GM23248 (cell line): Measurements from ENCODE around the gene UBE2I. TPM values are rescaled to one million over a fixed set of nuclear protein-coding genes. Genes with fewer than 3 reads are reported as not detected.

Experiments used
- DNase-seq: peaks from one replicate; pipeline ENCODE4 v3.0.0-alpha.2; 2015
- H2AFZ ChIP-seq: fragments of 200-600 bp; sonication (generic); 2 replicates; pipeline ENCODE4 v1.6.1; 2016; ENCODE audit warnings: antibody characterized with exemption
- H3F3A ChIP-seq: fragments of 200-600 bp; sonication (generic); 2 replicates; pipeline ENCODE4 v1.6.1; 2016; ENCODE audit warnings: mild to moderate bottlenecking, antibody characterized with exemption, mixed run types; ENCODE audit not compliant: insufficient read depth
- H3K27ac ChIP-seq: fragments of 200-600 bp; sonication (generic); 2 replicates; pipeline ENCODE4 v1.5.1; 2016; ENCODE audit warnings: mild to moderate bottlenecking
- H3K27me3 ChIP-seq: fragments of 200-600 bp; sonication (generic); replicated peaks from 2 replicates; pipeline ENCODE4 v1.6.1; 2016; ENCODE audit warnings: mild to moderate bottlenecking; ENCODE audit not compliant: insufficient read depth
- H3K36me3 ChIP-seq: fragments of 200-600 bp; sonication (generic); 2 replicates; pipeline ENCODE4 v1.6.1; 2016; ENCODE audit warnings: low read depth, mild to moderate bottlenecking
- H3K4me1 ChIP-seq: fragments of 200-600 bp; sonication (generic); 2 replicates; pipeline ENCODE4 v1.6.1; 2016; ENCODE audit warnings: mild to moderate bottlenecking; ENCODE audit not compliant: insufficient read depth
- H3K4me2 ChIP-seq: fragments of 200-600 bp; sonication (generic); one replicate; pipeline ENCODE4 v1.6.1; 2016; ENCODE audit warnings: mild to moderate bottlenecking; ENCODE audit not compliant: unreplicated experiment
- H3K4me3 ChIP-seq: fragments of 200-600 bp; sonication (generic); 2 replicates; pipeline ENCODE4 v1.5.1; 2016; ENCODE audit warnings: mild to moderate bottlenecking
- H3K79me2 ChIP-seq: fragments of 200-600 bp; sonication (generic); 2 replicates; pipeline ENCODE4 v1.6.1; 2016; ENCODE audit warnings: mild to moderate bottlenecking; ENCODE audit not compliant: insufficient read depth
- H3K9ac ChIP-seq: fragments of 200-600 bp; sonication (generic); 2 replicates; pipeline ENCODE4 v1.6.1; 2016; ENCODE audit warnings: mild to moderate bottlenecking
- H3K9me2 ChIP-seq: fragments of 200-600 bp; sonication (generic); 2 replicates; pipeline ENCODE4 v1.6.1; 2016; ENCODE audit warnings: mixed run types, mild to moderate bottlenecking, moderate library complexity; ENCODE audit not compliant: insufficient read depth
- H3K9me3 ChIP-seq: fragments of 200-600 bp; sonication (generic); one replicate; pipeline ENCODE4 v1.6.1; 2017; ENCODE audit warnings: low read depth
- H4K20me1 ChIP-seq: fragments of 200-600 bp; sonication (generic); 2 replicates; pipeline ENCODE4 v1.6.0; 2016; ENCODE audit not compliant: insufficient read depth
- EZH2 ChIP-seq: fragments of 200-600 bp; sonication (generic); IDR thresholded peaks from 2 replicates; pipeline ENCODE4 v1.6.1; 2018; ENCODE audit warnings: antibody characterized with exemption, mild to moderate bottlenecking; ENCODE audit not compliant: insufficient read depth, poor library complexity, severe bottlenecking
- EZH2phosphoT487 ChIP-seq: fragments of 200-600 bp; sonication (generic); IDR thresholded peaks from 2 replicates; pipeline ENCODE4 v1.6.1; 2018; ENCODE audit warnings: antibody characterized with exemption, moderate library complexity, mild to moderate bottlenecking, low read depth; ENCODE audit not compliant: insufficient read depth
- WGBS, 2 experiments: methylation state at CpG; one replicate each; pipeline ENCODE4 v1.1.6; 2015 to 2017; ENCODE audit warnings: low lambda C conversion rate in 2 of 2, low coverage in 1 of 2; ENCODE audit errors: missing lambda C conversion rate in 2 of 2; 5-methylcytosine and 5-hydroxymethylcytosine counted together
- in situ Hi-C: fragments of 300-500 bp; cut with MboI; formaldehyde crosslinking; loops from 2 replicates; pipeline ENCODE4 v1.15.0; 2020
- polyA plus RNA-seq: library from polyadenylated mRNA; unstranded; fragments of >200 nt; fragmentation: Nextera tagmentation; extraction: Ambion mirVana; gene quantifications from 2 replicates; pipeline ENCODE4 v1.2.1, GENCODE V29; 2016
- total RNA-seq: library from RNA; depleted of rRNA; stranded (reverse); fragments of >200 nt; shearing (Covaris generic); gene quantifications from 2 replicates; pipeline ENCODE4 v1.2.3, GENCODE V29; 2014; rRNA removed

The UBE2I gene
- total RNA-seq (46.5 and 77.7 TPM in 2 replicates), polyA plus RNA-seq (133 and 134 TPM in 2 replicates)

DNA sequence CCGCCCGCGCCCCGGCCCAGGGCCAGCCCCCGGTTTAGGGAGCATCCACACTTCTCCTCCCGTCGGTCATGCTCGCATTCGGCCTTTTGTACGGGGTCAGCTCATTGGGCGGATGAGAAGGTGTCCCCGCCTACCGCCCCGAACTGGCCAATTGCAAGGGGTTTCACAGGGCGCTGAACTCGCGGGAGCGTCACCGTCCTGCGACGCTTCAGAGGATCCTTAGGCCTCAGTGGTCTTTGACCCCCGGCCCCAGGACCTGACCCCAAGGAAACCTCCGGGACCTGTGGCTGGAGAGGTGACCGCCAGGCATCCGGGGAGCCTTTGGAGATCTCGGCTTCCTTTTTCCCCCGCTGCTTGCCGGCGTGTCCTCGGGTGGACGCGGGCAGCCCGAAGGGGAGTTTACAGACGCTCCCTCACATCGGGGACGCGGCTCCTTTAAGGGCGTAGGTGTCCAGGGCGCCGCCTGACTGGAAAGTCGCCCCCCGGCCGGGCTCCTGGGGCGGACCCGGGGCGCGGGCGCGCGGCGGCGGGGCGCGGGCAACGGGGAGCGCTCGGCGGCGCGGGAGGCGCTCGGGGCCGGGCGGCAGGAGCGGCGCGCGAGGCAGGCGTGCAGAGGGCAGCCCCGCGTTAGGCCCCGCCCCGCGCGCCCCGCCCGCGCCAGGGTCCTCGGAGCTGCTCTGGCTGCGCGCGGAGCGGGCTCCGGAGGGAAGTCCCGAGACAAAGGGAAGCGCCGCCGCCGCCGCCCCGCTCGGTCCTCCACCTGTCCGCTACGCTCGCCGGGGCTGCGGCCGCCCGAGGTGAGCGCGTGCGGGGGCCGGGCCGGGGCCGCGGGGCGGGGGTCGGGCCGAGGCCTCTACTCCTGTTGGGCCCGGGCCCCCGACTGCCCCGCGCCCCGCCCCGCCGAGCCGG is at the start of gene UBE2I:
TSS of gene UBE2I (plus strand) at position 660 of the 909 bp plus-strand sequence. CDS start 4,395 bp downstream, outside the sequence.
- in situ Hi-C loops, result no loop called here
- H3K9me2 ChIP-seq, result no peaks in the 10 kb centered on the region
- no peaks in the 10 kb centered on the region for H3K36me3 ChIP-seq
- H3K4me1 ChIP-seq, result peaks cover 16% of the 10 kb centered on the region
- no peaks in the 10 kb centered on the region for H3K27me3 ChIP-seq
- H3F3A ChIP-seq, result peaks cover 12% of the 10 kb centered on the region; the same call in 1 of the 2 replicates
- peak within 1 kb of the TSS; percentile 89 for H3K4me2 ChIP-seq
- TF ChIP-seq EZH2phosphoT487, result no peak
- TF ChIP-seq EZH2, result no peak
- peaks cover 44% of the 10 kb centered on the region for H3K79me2 ChIP-seq
- peaks cover 21% of the 10 kb centered on the region for H4K20me1 ChIP-seq
- 1 to 2% methylated on average over 24 to 96 of the region's 117 CpGs for WGBS, 2 experiments
- peak within 1 kb of the TSS; percentile 91 for H2AFZ ChIP-seq
- peak within 1 kb of the TSS; percentile 99 for H3K9ac ChIP-seq
- peak within 1 kb of the TSS; percentile 98 for H3K27ac ChIP-seq
- H3K9me3 ChIP-seq, result no peaks in the 10 kb centered on the region
- H3K4me3 ChIP-seq, result peak within 1 kb of the TSS; percentile 99
- peak; percentile 95 for DNase-seq

DNA sequence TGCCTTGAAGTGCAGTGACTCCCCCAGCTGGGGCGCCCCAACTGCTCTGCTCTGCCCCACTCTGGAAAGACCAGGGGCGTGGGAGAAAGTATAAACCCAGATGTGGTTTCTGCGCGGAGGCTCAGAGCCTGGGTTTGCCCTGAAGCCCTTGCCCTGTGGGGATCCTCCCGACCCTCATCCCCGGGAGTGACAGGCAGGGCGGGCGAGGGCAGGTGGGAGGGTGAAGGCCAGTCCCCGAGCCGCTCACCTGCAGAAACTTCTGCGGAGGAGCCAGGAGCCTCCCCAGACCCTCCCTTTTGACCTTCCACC is 49.7 kb upstream of the UBE2I start:
- no peak overlapping the region for H3K4me3 ChIP-seq
- no peak overlapping the region for H2AFZ ChIP-seq
- H3K27me3 ChIP-seq, result peaks cover 21% of the 10 kb centered on the region
- DNase-seq, result no peak
- H4K20me1 ChIP-seq, result no peaks in the 10 kb centered on the region
- no peaks in the 10 kb centered on the region for H3K36me3 ChIP-seq
- TF ChIP-seq EZH2phosphoT487 (no peak), EZH2 (no peak)
- no peaks in the 10 kb centered on the region for H3K9me2 ChIP-seq
- H3F3A ChIP-seq, result no peaks in the 10 kb centered on the region
- no peak overlapping the region for H3K9ac ChIP-seq
- WGBS, 2 experiments, result 4 to 6% methylated on average over 11 of the region's 11 CpGs
- no peaks in the 10 kb centered on the region for H3K9me3 ChIP-seq
- H3K4me2 ChIP-seq, result no peak overlapping the region
- no peaks in the 10 kb centered on the region for H3K79me2 ChIP-seq
- no peak overlapping the region for H3K27ac ChIP-seq
- H3K4me1 ChIP-seq, result no peaks in the 10 kb centered on the region
- in situ Hi-C loops, result no loop called here

DNA sequence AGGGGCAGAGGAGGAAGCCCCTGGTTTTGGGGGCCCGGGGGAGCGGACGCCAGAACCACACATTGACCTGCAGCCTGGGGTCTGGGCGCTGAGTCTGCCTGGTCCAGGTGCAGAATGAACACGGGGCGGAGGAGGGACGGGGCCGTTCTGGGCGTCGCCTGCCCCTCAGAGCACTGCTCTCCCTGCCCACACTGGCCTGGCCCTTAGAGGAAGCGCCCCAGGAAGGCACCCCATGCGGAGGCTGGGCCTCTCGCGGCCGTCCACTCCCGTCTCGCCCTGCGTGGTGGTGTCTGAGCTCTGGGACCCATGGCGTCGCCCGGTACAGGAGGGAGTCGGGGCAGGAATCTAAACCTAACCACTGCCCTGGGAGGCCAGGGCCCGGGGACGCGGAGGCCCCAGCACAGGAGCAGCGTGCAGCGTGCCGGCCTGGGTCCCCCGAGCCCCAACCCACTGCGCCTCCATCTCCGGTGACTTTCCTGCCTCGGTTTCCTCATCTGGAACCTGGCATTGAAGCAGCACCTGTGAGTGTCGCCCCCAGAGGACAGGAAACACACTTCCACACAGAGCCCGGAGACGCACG is 49.2 kb upstream of the UBE2I start:
- no peaks in the 10 kb centered on the region for H4K20me1 ChIP-seq
- 62 to 63% methylated on average over 32 to 33 of the region's 36 CpGs for WGBS, 2 experiments

DNA sequence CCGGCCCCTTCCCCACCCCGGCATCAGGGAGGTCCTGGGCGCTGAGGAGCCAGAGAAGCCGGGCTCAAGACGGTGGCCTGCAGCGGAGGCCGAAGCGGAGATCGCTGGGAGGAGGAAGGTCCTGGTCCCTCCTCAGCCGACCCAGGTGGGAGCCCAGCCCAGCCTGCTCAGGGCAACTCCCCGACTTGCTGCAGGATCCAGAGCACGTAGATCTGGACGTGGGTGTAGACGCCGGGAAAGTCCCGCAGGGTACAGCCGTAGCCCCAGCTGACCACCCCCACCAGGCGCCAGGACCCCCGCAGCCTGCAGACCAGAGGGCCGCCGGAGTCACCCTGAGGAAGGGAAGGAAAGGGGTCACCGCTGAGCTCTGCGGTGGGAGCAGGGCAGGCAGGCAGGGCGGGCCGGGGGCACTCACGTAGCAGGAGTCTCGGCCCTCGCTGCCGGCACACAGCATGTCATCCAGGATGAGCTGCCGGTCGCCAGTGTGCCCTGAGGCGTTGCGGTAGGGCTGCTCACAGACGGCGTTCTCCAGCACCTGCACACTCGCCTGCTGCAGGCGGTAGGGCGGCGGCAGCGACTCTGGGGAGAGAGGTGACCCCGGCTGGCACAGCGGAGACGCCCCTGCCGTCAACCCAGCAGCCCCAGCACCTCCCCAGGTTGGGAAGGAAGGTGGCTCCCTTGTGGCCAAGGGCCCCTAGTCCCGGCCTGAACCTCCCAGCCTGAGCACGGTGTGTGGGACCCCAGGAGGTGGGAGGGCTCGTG is 48.1 kb upstream of the UBE2I start:
- Histone ChIP-seq H3K27ac (no peak overlapping the region), H3K9ac (no peak overlapping the region), H3K27me3 (peaks cover 21% of the 10 kb centered on the region), H3K4me3 (no peak overlapping the region), H3K36me3 (no peaks in the 10 kb centered on the region), H3K79me2 (no peaks in the 10 kb centered on the region), H3F3A (no peaks in the 10 kb centered on the region), H3K4me2 (no peak overlapping the region), H3K9me2 (no peaks in the 10 kb centered on the region), H2AFZ (no peak overlapping the region), H3K4me1 (no peaks in the 10 kb centered on the region), H3K9me3 (no peaks in the 10 kb centered on the region), H4K20me1 (no peaks in the 10 kb centered on the region)
- WGBS, 2 experiments, result 14 to 15% methylated on average over 44 to 46 of the region's 47 CpGs
- in situ Hi-C loops, result no loop called here
- no peak for DNase-seq
- TF ChIP-seq EZH2, result no peak
- TF ChIP-seq EZH2phosphoT487, result no peak

More for the DNA sequence above, 49.2 kb upstream of the UBE2I start:
- Histone ChIP-seq H3K79me2 (no peaks in the 10 kb centered on the region), H2AFZ (no peak overlapping the region), H3K9me2 (no peaks in the 10 kb centered on the region), H3K4me3 (no peak overlapping the region), H3K4me1 (no peaks in the 10 kb centered on the region), H3K27me3 (peaks cover 21% of the 10 kb centered on the region), H3K9ac (no peak overlapping the region), H3K36me3 (no peaks in the 10 kb centered on the region), H3K27ac (no peak overlapping the region), H3K9me3 (no peaks in the 10 kb centered on the region), H3K4me2 (no peak overlapping the region), H3F3A (no peaks in the 10 kb centered on the region)
- in situ Hi-C loops, result no loop called here
- DNase-seq, result no peak
- TF ChIP-seq EZH2 (no peak), EZH2phosphoT487 (no peak)
